GM12873 (cell line): ENCODE data around the gene CD38.

Experiments used
- CTCF ChIP-seq: IDR thresholded peaks from 2 replicates; pipeline ENCODE4 v1.5.1; 2012; ENCODE audit warnings: low read depth, mild to moderate bottlenecking, moderate library complexity, low read length, control low read depth; ENCODE audit not compliant: insufficient read depth; ENCODE audit errors: missing control alignments

Gene CD38

GRCh38 chr4:15779809-15780208, 1.7 kb downstream of the CD38 start:
- TF ChIP-seq CTCF, result no peak

- TF ChIP-seq CTCF, result no peak
Observed at GRCh38 chr4:15781427-15782095, 3.4 kb downstream of the CD38 start.

GRCh38 chr4:15783676-15784075, 5.5 kb downstream of the CD38 start:
- TF ChIP-seq CTCF, result no peak

GRCh38 chr4:15784959-15785634, 7.0 kb downstream of the CD38 start:
- TF ChIP-seq CTCF, result no peak

GRCh38 chr4:15786743-15787142, 8.6 kb downstream of the CD38 start:
- no peak for TF ChIP-seq CTCF

- TF ChIP-seq CTCF, result no peak
Observed at GRCh38 chr4:15792974-15793373, 14.8 kb downstream of the CD38 start.

GRCh38 chr4:15793506-15794363, 15.6 kb downstream of the CD38 start:
- no peak for TF ChIP-seq CTCF
